ENCODE data around the gene FRMPD4. TPM values are rescaled to one million over a fixed set of nuclear protein-coding genes. Genes with fewer than 3 reads are reported as not detected.

The FRMPD4 gene
- total and polyA plus RNA-seq, 10 donors = not detected

GRCh38 chrX:12332786-12333347 is 194.6 kb downstream of the FRMPD4 start:
- intact Hi-C loops (cut with DNase I; ENCODE audit: low total_unique reads) = no loop called here

GRCh38 chrX:12339921-12340320 is 201.6 kb downstream of the FRMPD4 start:
- H3K36me3 ChIP-seq = no peaks in the 10 kb centered on the region
- no peak overlapping the region for H3K27ac ChIP-seq
- intact Hi-C loops (cut with DNase I; ENCODE audit: low total_unique reads) = no loop called here
- no peaks in the 10 kb centered on the region for H3K27me3 ChIP-seq (replicated peaks in 1 of 7)
- H3K4me3 ChIP-seq = no peak overlapping the region
- DNase-seq = no peak
- no peaks in the 10 kb centered on the region for H3K9me3 ChIP-seq
- TF ChIP-seq POLR2A (IDR thresholded peaks at IDR 0.05) (no peak), CTCF (IDR thresholded peaks at IDR 0.05 in 8 of 11, conservative IDR thresholded peaks at IDR 0.05 in 3 of 11) (no peak), POLR2AphosphoS5 (IDR thresholded peaks at IDR 0.05) (no peak)
- WGBS, 5 donors = 53 to 83% (median 76%) methylated on average over 2 of the region's 2 CpGs
- no peaks in the 10 kb centered on the region for H3K4me1 ChIP-seq

More at GRCh38 chrX:12332786-12333347, 194.6 kb downstream of the FRMPD4 start:
- H3K9me3 ChIP-seq = no peaks in the 10 kb centered on the region
- peaks cover 0 to 9% (median 0%) of the 10 kb centered on the region in 7 donors for H3K27me3 ChIP-seq (replicated peaks in 1 of 7)
- H3K4me1 ChIP-seq = no peaks in the 10 kb centered on the region
- H3K36me3 ChIP-seq = no peaks in the 10 kb centered on the region
- H3K27ac ChIP-seq = no peak overlapping the region
- no peak overlapping the region for H3K4me3 ChIP-seq
- TF ChIP-seq CTCF (IDR thresholded peaks at IDR 0.05 in 8 of 11, conservative IDR thresholded peaks at IDR 0.05 in 3 of 11) (no peak), POLR2A (IDR thresholded peaks at IDR 0.05) (no peak), POLR2AphosphoS5 (IDR thresholded peaks at IDR 0.05) (no peak)
- 64 to 80% (median 67%) methylated on average over 3 of the region's 3 CpGs for WGBS, 5 donors
- DNase-seq = no peak

GRCh38 chrX:12344954-12345353 is 206.7 kb downstream of the FRMPD4 start:
- WGBS, 5 donors = 70 to 100% (median 90%) methylated on average over 2 of the region's 2 CpGs
- Histone ChIP-seq H3K27ac (no peak overlapping the region), H3K36me3 (no peaks in the 10 kb centered on the region), H3K9me3 (no peaks in the 10 kb centered on the region), H3K4me1 (no peaks in the 10 kb centered on the region), H3K4me3 (no peak overlapping the region), H3K27me3 (replicated peaks in 1 of 7) (peaks cover 0 to 5% (median 0%) of the 10 kb centered on the region in 7 donors)
- intact Hi-C loops (cut with DNase I; ENCODE audit: low total_unique reads) = no loop called here
- DNase-seq = no peak
- TF ChIP-seq POLR2A (IDR thresholded peaks at IDR 0.05) = no peak
- TF ChIP-seq POLR2AphosphoS5 (IDR thresholded peaks at IDR 0.05) = no peak
- TF ChIP-seq CTCF (IDR thresholded peaks at IDR 0.05 in 8 of 11, conservative IDR thresholded peaks at IDR 0.05 in 3 of 11) = no peak

GRCh38 chrX:12349201-12349600 is 210.9 kb downstream of the FRMPD4 start:
- WGBS, 5 donors = 32 to 49% (median 39%) methylated on average over 7 to 8 of the region's 8 CpGs
- Histone ChIP-seq H3K9me3 (no peaks in the 10 kb centered on the region), H3K27me3 (replicated peaks in 1 of 7) (peaks cover 0 to 5% (median 0%) of the 10 kb centered on the region in 7 donors), H3K27ac (no peak overlapping the region), H3K36me3 (no peaks in the 10 kb centered on the region), H3K4me1 (no peaks in the 10 kb centered on the region), H3K4me3 (no peak overlapping the region)
- no peak for DNase-seq
- TF ChIP-seq POLR2A (IDR thresholded peaks at IDR 0.05) = no peak
- TF ChIP-seq CTCF (IDR thresholded peaks at IDR 0.05 in 8 of 11, conservative IDR thresholded peaks at IDR 0.05 in 3 of 11) = no peak
- no peak for TF ChIP-seq POLR2AphosphoS5 (IDR thresholded peaks at IDR 0.05)
- intact Hi-C loops (cut with DNase I; ENCODE audit: low total_unique reads) = no loop called here
